ENCODE results near the gene SLC13A4.

Gene SLC13A4

DNA sequence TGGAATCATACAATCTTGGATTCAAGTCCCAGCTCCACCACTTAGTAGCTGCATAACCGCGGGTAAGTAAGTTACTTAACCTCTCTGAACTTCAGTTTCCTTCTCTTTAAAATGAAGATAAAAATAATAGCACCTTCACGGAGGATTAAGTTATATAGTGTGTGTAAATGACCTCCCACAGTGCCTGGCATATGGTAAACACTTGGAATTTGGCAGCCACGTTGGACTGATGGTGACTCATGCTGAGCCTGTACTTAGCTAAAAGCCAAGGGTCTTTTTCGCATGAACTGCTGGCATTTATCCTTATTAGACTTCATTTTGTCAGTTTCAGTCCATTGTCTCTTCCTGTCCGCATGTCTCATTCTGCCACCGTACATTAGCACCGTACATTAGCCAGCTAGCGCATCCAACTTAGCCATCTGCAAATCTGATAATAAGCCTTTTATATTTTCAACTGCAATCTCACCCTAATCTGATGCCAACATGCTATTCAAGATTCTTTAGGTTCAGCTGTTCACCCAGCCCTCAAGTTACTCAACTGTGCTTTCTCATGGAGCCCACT, 11.2 kb downstream of the SLC13A4 start:
- DNase-seq (no peak), ATAC-seq (ENCODE audit: insufficient read depth, low read depth) (no peak)
- Histone ChIP-seq H3K9ac (ENCODE audit: low read depth, low read length) (no peak overlapping the region), H3K27me3 (ENCODE audit: insufficient read depth, low read length, poor library complexity) (no peaks in the 10 kb centered on the region), H3K4me3 (ENCODE audit: low read depth in 1 of 2, low read length in 2 of 2) (no peak overlapping the region), H3K9me3 (ENCODE audit: insufficient read depth, low read length, severe bottlenecking) (no peaks in the 10 kb centered on the region), H3K4me2 (ENCODE audit: insufficient read depth, low read length) (no peak overlapping the region), H4K20me1 (ENCODE audit: insufficient read depth, low read length) (no peaks in the 10 kb centered on the region), H3K79me2 (ENCODE audit: insufficient read depth, low read length) (no peaks in the 10 kb centered on the region), H3K36me3 (ENCODE audit: insufficient read depth, low read length) (no peaks in the 10 kb centered on the region), H3K4me1 (ENCODE audit: insufficient read depth, low read length) (no peaks in the 10 kb centered on the region), H3K27ac (ENCODE audit: low read length) (no peak overlapping the region), H2AFZ (ENCODE audit: low read depth, low read length) (no peak overlapping the region)
- TF ChIP-seq EZH2 (IDR thresholded peaks at IDR 0.05; ENCODE audit: borderline replicate concordance, low read depth, low read length, severe bottlenecking) (no peak), CTCF (IDR thresholded peaks at IDR 0.05; ENCODE audit: borderline replicate concordance, extremely low read depth, low read length, poor library complexity, severe bottlenecking) (no peak)

DNA sequence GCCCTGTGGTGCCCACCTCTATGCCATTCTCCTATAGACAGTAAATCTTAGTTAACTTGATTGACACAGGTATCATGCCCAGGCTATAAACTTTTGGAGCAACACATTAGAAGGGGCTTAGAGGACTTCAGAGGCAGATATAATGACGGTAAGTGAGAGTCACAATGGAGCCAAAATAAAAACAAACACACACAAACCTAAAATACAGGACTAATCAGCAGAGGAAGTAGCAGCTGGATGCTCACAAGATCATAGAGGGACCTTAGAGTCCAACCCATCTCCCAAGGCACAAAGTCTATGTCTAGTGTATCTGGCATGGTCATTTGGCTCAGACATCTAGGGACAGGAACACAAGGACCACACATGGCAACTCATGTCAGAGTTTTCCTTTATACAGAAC, 12.3 kb downstream of the SLC13A4 start:
- no peak overlapping the region for H2AFZ ChIP-seq (ENCODE audit: low read depth, low read length)
- no peaks in the 10 kb centered on the region for H4K20me1 ChIP-seq (ENCODE audit: insufficient read depth, low read length)
- H3K9me3 ChIP-seq (ENCODE audit: insufficient read depth, low read length, severe bottlenecking): no peaks in the 10 kb centered on the region
- no peak overlapping the region for H3K4me2 ChIP-seq (ENCODE audit: insufficient read depth, low read length)
- DNase-seq (no peak), ATAC-seq (ENCODE audit: insufficient read depth, low read depth) (no peak)
- no peaks in the 10 kb centered on the region for H3K36me3 ChIP-seq (ENCODE audit: insufficient read depth, low read length)
- TF ChIP-seq CTCF (IDR thresholded peaks at IDR 0.05; ENCODE audit: borderline replicate concordance, extremely low read depth, low read length, poor library complexity, severe bottlenecking) (no peak), EZH2 (IDR thresholded peaks at IDR 0.05; ENCODE audit: borderline replicate concordance, low read depth, low read length, severe bottlenecking) (no peak)
- H3K79me2 ChIP-seq (ENCODE audit: insufficient read depth, low read length): no peaks in the 10 kb centered on the region
- no peaks in the 10 kb centered on the region for H3K27me3 ChIP-seq (ENCODE audit: insufficient read depth, low read length, poor library complexity)
- no peak overlapping the region for H3K4me3 ChIP-seq (ENCODE audit: low read depth in 1 of 2, low read length in 2 of 2)
- H3K4me1 ChIP-seq (ENCODE audit: insufficient read depth, low read length): no peaks in the 10 kb centered on the region
- H3K27ac ChIP-seq (ENCODE audit: low read length): no peak overlapping the region
- H3K9ac ChIP-seq (ENCODE audit: low read depth, low read length): no peak overlapping the region

DNA sequence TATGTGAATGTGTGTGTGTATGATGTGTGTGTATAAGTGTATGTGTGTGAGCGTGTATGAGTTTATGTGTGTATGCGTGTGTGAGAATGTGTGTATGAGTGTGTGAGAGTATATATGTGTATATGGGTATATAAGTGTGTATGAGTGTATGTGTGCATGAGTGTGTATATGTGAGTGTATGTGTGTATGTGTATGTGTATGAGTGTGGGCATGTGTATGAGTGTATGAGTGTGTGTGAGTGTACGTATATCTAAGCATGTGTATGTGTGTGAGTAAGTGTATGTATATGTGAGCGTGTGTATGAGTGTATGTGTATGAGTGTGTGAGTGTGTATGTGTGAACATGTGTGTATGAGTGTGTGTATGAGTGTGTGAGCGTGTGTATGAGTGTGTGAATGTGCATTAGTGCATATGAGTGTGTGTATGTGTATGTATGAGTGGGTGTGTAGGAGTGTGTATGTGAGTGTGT, 12.9 kb downstream of the SLC13A4 start:
- no peaks in the 10 kb centered on the region for H3K27me3 ChIP-seq (ENCODE audit: insufficient read depth, low read length, poor library complexity)
- no peak overlapping the region for H3K27ac ChIP-seq (ENCODE audit: low read length)

More for the DNA sequence above, 12.9 kb downstream of the SLC13A4 start:
- Histone ChIP-seq H3K4me3 (ENCODE audit: low read depth in 1 of 2, low read length in 2 of 2) (no peak overlapping the region), H2AFZ (ENCODE audit: low read depth, low read length) (no peak overlapping the region), H3K36me3 (ENCODE audit: insufficient read depth, low read length) (no peaks in the 10 kb centered on the region), H3K4me2 (ENCODE audit: insufficient read depth, low read length) (no peak overlapping the region), H3K4me1 (ENCODE audit: insufficient read depth, low read length) (no peaks in the 10 kb centered on the region), H3K79me2 (ENCODE audit: insufficient read depth, low read length) (no peaks in the 10 kb centered on the region), H3K9me3 (ENCODE audit: insufficient read depth, low read length, severe bottlenecking) (no peaks in the 10 kb centered on the region), H4K20me1 (ENCODE audit: insufficient read depth, low read length) (no peaks in the 10 kb centered on the region), H3K9ac (ENCODE audit: low read depth, low read length) (no peak overlapping the region)
- TF ChIP-seq EZH2 (IDR thresholded peaks at IDR 0.05; ENCODE audit: borderline replicate concordance, low read depth, low read length, severe bottlenecking): no peak
- TF ChIP-seq CTCF (IDR thresholded peaks at IDR 0.05; ENCODE audit: borderline replicate concordance, extremely low read depth, low read length, poor library complexity, severe bottlenecking): no peak
- no peak for DNase-seq
- ATAC-seq (ENCODE audit: insufficient read depth, low read depth): no peak

Data from DND-41 (cell line).